B cell (primary cell): ENCODE data around the gene ADRA1B.

Experiments used
- EZH2 ChIP-seq: IDR thresholded peaks from 2 replicates; pipeline ENCODE4 v1.6.1; 2012; ENCODE audit warnings: borderline replicate concordance, low read depth, mild to moderate bottlenecking, moderate library complexity, low read length; ENCODE audit not compliant: insufficient read depth, poor library complexity, severe bottlenecking
- TF ChIP-seq, protein P1 (sequence below): fragments of 200-600 bp; IDR thresholded peaks from one replicate; pipeline ENCODE4 v1.8.0; 2022; ENCODE audit warnings: antibody characterized with exemption, mild to moderate bottlenecking

DNA sequence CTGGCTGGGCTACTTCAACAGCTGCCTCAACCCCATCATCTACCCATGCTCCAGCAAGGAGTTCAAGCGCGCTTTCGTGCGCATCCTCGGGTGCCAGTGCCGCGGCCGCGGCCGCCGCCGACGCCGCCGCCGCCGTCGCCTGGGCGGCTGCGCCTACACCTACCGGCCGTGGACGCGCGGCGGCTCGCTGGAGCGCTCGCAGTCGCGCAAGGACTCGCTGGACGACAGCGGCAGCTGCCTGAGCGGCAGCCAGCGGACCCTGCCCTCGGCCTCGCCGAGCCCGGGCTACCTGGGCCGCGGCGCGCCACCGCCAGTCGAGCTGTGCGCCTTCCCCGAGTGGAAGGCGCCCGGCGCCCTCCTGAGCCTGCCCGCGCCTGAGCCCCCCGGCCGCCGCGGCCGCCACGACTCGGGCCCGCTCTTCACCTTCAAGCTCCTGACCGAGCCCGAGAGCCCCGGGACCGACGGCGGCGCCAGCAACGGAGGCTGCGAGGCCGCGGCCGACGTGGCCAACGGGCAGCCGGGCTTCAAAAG lies 55.7 kb downstream of the ADRA1B start:
- TF ChIP-seq, protein P1, sequence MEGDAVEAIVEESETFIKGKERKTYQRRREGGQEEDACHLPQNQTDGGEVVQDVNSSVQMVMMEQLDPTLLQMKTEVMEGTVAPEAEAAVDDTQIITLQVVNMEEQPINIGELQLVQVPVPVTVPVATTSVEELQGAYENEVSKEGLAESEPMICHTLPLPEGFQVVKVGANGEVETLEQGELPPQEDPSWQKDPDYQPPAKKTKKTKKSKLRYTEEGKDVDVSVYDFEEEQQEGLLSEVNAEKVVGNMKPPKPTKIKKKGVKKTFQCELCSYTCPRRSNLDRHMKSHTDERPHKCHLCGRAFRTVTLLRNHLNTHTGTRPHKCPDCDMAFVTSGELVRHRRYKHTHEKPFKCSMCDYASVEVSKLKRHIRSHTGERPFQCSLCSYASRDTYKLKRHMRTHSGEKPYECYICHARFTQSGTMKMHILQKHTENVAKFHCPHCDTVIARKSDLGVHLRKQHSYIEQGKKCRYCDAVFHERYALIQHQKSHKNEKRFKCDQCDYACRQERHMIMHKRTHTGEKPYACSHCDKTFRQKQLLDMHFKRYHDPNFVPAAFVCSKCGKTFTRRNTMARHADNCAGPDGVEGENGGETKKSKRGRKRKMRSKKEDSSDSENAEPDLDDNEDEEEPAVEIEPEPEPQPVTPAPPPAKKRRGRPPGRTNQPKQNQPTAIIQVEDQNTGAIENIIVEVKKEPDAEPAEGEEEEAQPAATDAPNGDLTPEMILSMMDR, result no peak
- TF ChIP-seq EZH2, result no peak
